ENCODE results near the gene TMEM38A.

DNA sequence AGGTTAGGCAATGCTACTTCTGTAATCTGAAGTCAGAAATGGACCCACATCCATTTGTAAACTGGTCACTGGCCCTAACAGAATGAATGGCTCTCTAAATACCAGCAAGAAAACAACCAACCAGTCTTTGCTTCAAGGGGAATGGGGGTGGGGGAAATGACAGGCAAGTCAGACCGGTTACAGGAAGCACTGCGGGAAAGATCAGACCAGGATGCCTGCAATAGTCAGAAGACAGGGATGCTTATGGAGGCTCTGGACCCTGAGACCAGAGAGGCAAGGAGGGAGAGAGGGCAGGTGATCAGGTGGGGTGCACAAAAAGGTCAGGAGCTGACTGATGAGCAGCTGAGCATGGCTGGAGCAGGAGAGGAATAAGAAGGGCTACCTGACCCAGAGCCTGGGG, 46.0 kb upstream of the TMEM38A start:
- no peak for TF ChIP-seq ZNF777 (tag by site-specific recombination; IDR thresholded peaks at IDR 0.05; ENCODE audit: borderline replicate concordance)
- no peak for TF ChIP-seq IKZF3 (tag by site-specific recombination; IDR thresholded peaks at IDR 0.05)
- TF ChIP-seq, protein P1, sequence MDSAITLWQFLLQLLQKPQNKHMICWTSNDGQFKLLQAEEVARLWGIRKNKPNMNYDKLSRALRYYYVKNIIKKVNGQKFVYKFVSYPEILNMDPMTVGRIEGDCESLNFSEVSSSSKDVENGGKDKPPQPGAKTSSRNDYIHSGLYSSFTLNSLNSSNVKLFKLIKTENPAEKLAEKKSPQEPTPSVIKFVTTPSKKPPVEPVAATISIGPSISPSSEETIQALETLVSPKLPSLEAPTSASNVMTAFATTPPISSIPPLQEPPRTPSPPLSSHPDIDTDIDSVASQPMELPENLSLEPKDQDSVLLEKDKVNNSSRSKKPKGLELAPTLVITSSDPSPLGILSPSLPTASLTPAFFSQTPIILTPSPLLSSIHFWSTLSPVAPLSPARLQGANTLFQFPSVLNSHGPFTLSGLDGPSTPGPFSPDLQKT (IDR thresholded peaks at IDR 0.05; ENCODE audit: borderline replicate concordance, low read depth, low read length), result no peak
- TF ChIP-seq, protein P2, sequence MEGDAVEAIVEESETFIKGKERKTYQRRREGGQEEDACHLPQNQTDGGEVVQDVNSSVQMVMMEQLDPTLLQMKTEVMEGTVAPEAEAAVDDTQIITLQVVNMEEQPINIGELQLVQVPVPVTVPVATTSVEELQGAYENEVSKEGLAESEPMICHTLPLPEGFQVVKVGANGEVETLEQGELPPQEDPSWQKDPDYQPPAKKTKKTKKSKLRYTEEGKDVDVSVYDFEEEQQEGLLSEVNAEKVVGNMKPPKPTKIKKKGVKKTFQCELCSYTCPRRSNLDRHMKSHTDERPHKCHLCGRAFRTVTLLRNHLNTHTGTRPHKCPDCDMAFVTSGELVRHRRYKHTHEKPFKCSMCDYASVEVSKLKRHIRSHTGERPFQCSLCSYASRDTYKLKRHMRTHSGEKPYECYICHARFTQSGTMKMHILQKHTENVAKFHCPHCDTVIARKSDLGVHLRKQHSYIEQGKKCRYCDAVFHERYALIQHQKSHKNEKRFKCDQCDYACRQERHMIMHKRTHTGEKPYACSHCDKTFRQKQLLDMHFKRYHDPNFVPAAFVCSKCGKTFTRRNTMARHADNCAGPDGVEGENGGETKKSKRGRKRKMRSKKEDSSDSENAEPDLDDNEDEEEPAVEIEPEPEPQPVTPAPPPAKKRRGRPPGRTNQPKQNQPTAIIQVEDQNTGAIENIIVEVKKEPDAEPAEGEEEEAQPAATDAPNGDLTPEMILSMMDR (tag by site-specific recombination; IDR thresholded peaks at IDR 0.05), result no peak
- TF ChIP-seq ZNF311 (tag by site-specific recombination; IDR thresholded peaks at IDR 0.05; ENCODE audit: borderline replicate concordance), result no peak
- TF ChIP-seq, protein P3, sequence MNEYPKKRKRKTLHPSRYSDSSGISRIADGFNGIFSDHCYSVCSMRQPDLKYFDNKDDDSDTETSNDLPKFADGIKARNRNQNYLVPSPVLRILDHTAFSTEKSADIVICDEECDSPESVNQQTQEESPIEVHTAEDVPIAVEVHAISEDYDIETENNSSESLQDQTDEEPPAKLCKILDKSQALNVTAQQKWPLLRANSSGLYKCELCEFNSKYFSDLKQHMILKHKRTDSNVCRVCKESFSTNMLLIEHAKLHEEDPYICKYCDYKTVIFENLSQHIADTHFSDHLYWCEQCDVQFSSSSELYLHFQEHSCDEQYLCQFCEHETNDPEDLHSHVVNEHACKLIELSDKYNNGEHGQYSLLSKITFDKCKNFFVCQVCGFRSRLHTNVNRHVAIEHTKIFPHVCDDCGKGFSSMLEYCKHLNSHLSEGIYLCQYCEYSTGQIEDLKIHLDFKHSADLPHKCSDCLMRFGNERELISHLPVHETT (tag by site-specific recombination; IDR thresholded peaks at IDR 0.05), result no peak
- no peak for TF ChIP-seq ZNF624 (tag by site-specific recombination; IDR thresholded peaks at IDR 0.05)

Data from HEK293 (cell line).